Muscle of leg (tissue), 11 donors: ENCODE measurements around the gene SIPA1L2. TPM values are rescaled to one million over a fixed set of nuclear protein-coding genes. Genes with fewer than 3 reads are reported as not detected.

Source experiments
- DNase-seq: peaks from one replicate; pipeline ENCODE4 v3.0.0; 2013
- H3K27ac ChIP-seq: one replicate; pipeline ENCODE4 v1.5.1; 2013; ENCODE audit warnings: mild to moderate bottlenecking, low read length, control low read depth
- H3K27me3 ChIP-seq: one replicate; pipeline ENCODE4 v1.6.1; 2013; ENCODE audit warnings: low read length; ENCODE audit not compliant: control insufficient read depth, insufficient read depth
- H3K36me3 ChIP-seq: one replicate; pipeline ENCODE4 v1.6.1; 2013; ENCODE audit warnings: low read length; ENCODE audit not compliant: control insufficient read depth, insufficient read depth
- H3K4me1 ChIP-seq: one replicate; pipeline ENCODE4 v1.6.1; 2013; ENCODE audit warnings: low read length; ENCODE audit not compliant: control insufficient read depth, insufficient read depth
- H3K4me3 ChIP-seq: one replicate; pipeline ENCODE4 v1.5.1; 2013; ENCODE audit warnings: low read length, control low read depth
- H3K9me3 ChIP-seq: replicated peaks from 2 replicates; pipeline ENCODE4 v1.6.1; 2013; ENCODE audit warnings: low read depth, low read length; ENCODE audit not compliant: control insufficient read depth
- WGBS: methylation state at CpG from one replicate; pipeline ENCODE4 v1.1.5; 2013; ENCODE audit warnings: missing lambda C conversion rate; ENCODE audit not compliant: insufficient coverage; 5-methylcytosine and 5-hydroxymethylcytosine counted together
- polyA plus RNA-seq, 8 donors: library from polyadenylated mRNA; unstranded; fragments of 120-200 nt; gene quantifications; one replicate each; pipeline versions ENCODE4 v1.2.1 to v1.2.3, GENCODE V29; 2013; ENCODE audit warnings: inconsistent platforms in 1 of 8, low replicate concordance in 1 of 8; ENCODE audit not compliant: insufficient read length in 8 of 8, insufficient read depth in 1 of 8
- total RNA-seq: library from RNA; stranded (reverse); fragments of 120-200 nt; gene quantifications from one replicate; pipeline ENCODE4 v1.2.4, GENCODE V29; 2013

Gene SIPA1L2
- total and polyA plus RNA-seq, 9 donors: 23.3 to 32.6 (median 28.7) TPM

DNA sequence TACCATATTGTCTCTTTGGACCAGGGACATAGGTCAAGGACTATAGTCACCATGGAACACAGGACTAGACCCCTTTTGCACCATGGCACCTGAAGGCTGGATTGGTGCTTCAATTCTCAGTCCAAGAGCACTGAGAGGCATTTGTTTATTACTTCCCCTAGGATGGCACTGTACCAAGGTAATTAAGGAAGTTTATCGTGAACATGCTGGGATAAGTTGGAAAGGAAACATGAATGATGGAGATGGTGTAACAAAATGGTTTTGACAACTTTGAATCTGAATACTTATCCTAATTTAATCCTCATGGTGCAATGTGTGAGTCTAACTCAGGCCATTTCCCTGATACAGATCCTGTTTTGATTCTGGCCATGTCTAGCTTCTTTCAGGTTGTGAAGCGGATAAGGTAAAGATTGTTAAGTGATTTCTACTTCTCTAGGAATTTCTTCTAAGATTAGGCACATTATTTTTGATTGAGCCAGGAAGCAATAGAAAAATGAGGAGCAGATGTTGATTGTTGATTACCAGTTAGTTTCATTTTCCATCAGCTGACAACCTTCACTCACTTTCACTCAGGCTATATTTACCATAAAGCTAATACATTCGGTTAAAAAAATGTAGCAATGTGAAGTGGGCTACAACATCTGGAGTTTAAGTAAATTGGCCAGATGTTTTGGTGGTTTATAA, 37.3 kb upstream of the SIPA1L2 start:
- Histone ChIP-seq H3K27me3 (no peaks in the 10 kb centered on the region), H3K4me1 (no peaks in the 10 kb centered on the region), H3K4me3 (no peak overlapping the region), H3K27ac (peak overlapping the region; percentile 66), H3K36me3 (no peaks in the 10 kb centered on the region), H3K9me3 (no peaks in the 10 kb centered on the region)
- WGBS: no CpG with 5 or more reads among the region's 3 CpGs
- no peak for DNase-seq

DNA sequence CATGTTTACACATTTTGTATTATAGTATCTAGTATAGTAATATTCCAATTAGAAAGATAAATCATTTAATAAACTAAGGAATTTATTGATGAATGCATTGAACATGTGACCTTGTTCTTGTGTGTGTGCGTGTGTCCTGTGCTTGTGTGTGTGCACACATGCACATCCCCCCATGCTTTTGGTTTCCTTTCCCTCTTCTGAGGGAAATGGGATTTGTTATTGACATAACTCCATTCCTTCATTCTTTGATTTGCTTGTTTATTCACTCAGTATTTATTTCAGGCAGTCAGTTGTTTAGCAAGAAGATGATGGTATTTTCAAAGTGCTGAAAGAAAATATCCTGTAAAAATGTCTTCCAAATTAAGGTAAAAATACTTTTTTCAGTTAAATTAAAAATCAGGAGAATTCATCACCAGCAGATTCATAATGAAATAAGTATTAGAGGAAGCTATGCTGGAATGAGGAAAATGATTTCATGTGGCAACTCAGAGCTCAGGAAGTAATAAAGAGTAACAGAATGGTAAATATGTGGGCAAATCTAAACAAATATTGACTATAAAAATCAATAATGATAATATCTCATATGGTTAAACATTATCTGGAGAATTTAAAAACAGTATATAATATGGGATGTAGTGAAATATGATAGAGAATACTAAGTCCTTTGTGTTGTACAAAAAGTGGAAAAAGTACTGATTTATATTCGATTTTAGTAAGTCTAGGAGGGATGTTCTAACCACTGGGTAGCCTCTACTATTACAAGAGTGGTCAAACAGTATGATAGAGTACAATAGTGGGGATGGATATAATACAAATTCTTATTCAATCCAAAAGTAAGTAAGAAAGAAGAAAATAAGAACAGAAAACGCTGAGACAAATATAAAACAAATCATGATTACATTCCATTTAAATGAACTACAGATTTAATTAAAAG, 35.2 kb upstream of the SIPA1L2 start:
- no peak for DNase-seq
- Histone ChIP-seq H3K27ac (no peak overlapping the region), H3K36me3 (no peaks in the 10 kb centered on the region), H3K27me3 (no peaks in the 10 kb centered on the region), H3K4me1 (no peaks in the 10 kb centered on the region), H3K9me3 (no peaks in the 10 kb centered on the region), H3K4me3 (no peak overlapping the region)
- WGBS: 100% methylated on average over 1 of the region's 3 CpGs

DNA sequence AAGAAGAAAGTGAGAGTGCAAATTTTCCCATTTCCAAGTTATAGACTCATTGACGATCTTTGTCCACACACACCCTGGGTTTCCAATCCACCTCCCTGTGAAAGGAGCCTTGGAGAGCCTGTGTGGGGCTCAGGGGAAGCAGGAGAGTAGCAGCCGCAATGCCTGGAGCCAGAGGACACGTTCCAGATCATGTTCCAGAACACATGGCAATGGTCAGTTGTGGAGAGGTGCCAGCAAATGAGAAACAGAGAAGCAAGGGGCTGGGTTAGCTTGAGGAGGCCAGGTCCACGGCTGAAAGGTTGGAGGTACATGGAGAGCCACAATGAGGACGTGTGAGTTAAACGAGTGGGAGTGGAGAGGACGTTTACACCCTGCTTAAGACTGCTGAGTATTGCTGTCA, 33.0 kb upstream of the SIPA1L2 start:
- no peaks in the 10 kb centered on the region for H3K4me1 ChIP-seq
- H3K27ac ChIP-seq: no peak overlapping the region
- no peak overlapping the region for H3K4me3 ChIP-seq
- no peaks in the 10 kb centered on the region for H3K36me3 ChIP-seq
- DNase-seq: peak; percentile 25
- 57% methylated on average over 6 of the region's 7 CpGs for WGBS
- no peaks in the 10 kb centered on the region for H3K9me3 ChIP-seq
- H3K27me3 ChIP-seq: no peaks in the 10 kb centered on the region

DNA sequence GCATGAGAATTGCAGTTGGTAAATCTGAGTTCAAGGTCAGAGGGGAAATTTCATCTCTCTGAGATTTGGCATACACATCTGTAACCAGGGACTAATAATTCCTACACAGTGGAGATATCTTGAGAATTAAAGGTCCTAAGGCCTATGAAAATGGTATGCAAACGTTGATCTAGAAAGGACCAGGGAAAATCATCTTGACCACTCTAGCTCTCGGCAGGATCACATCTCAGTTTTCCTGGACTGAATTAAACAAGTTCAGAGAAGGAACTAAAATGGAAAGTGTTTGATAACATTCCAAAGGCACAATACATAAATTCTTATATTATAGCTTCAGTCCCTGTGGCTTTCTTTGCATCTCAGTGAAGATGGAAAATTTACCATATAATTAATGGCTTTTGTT, 28.5 kb upstream of the SIPA1L2 start:
- Histone ChIP-seq H3K27ac (peak overlapping the region; percentile 30), H3K9me3 (no peaks in the 10 kb centered on the region), H3K4me3 (no peak overlapping the region), H3K36me3 (no peaks in the 10 kb centered on the region), H3K4me1 (peaks cover 7% of the 10 kb centered on the region), H3K27me3 (no peaks in the 10 kb centered on the region)
- DNase-seq: peak; percentile 76
- no CpG with 5 or more reads among the region's 2 CpGs for WGBS

DNA sequence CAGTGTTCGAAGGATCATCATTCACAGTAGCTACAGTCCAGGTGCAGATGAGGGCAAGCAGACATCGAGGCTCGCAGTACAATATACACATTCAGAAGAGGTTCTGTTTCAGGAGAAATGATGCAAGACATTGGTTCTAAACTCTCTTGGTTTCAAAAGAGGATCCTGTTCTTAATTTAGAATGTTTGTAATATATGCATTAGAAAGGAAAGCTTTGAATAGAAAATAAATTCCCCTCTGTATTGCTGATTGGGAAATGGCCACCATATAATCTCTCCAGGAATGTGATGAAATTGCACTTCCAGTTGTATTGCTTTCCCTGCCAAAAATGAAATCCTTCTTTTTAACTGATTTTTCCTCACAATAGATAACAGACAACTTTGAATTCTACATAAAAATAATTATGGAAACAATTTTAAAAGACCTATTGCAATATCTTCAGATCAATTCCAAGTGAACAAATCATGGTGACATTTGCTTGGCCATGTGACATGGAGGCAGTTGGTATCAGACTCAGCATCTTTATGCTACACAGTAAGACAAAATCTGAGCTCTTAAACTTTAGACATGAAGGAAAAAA, 27.6 kb upstream of the SIPA1L2 start:
- H3K4me3 ChIP-seq: no peak overlapping the region
- H3K27ac ChIP-seq: no peak overlapping the region
- peak; percentile 37 for DNase-seq
- no peaks in the 10 kb centered on the region for H3K27me3 ChIP-seq
- WGBS: no CpG with 5 or more reads among the region's 3 CpGs
- H3K36me3 ChIP-seq: no peaks in the 10 kb centered on the region
- peaks cover 7% of the 10 kb centered on the region for H3K4me1 ChIP-seq
- H3K9me3 ChIP-seq: no peaks in the 10 kb centered on the region

DNA sequence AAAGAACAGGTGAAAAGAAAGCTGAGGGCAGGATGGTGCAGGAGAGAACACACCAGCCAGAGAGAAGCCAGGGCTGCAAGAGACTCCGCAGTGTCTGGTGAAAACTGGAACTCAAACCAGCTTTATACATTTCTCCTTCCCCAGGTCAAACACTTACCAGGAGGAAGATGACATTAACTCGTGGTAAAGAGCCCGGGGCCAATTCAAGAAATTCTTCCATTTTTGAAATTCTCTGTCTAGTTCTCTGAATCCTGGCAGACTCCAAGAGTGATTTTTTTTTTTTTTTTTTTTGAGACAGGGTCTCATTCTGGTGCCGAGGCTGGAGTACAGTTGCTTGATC, 25.8 kb upstream of the SIPA1L2 start:
- H3K4me1 ChIP-seq: peaks cover 7% of the 10 kb centered on the region
- no peak overlapping the region for H3K27ac ChIP-seq
- H3K36me3 ChIP-seq: no peaks in the 10 kb centered on the region
- WGBS: 100% methylated on average over 1 of the region's 4 CpGs
- no peaks in the 10 kb centered on the region for H3K9me3 ChIP-seq
- DNase-seq: no peak
- no peak overlapping the region for H3K4me3 ChIP-seq
- no peaks in the 10 kb centered on the region for H3K27me3 ChIP-seq

DNA sequence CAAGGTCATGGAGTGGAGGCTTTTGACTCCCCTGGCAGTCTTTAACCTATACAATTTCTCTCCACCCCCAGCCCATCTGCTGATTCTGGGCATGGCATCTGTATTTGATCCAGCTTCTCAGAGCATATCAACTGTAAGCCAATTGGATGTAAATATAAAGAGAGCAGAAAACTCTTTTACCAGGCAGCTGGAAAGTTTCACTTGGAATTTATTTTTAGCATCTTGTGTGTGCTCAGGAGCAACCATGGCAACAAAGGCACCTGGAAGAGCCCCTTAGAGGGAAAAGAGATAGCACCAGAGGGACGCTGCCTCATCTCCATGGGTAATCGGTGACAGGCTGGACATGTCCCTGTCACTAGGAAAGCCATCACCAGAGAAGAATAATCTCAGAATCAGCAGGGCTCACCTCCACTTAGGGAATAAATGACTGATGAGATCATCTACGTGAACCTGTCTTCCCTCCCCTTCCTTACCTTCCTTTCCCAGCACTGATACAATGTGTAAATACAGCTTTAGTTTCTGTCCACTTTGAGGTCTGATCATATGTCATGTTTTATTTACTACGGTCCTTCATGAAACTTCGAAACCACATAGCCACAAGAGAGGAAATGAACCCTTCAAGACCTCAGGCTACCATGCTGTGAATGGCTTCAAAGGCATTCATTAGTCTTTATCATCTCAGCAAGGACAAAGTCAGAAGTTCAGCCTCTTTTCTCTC, 25.3 kb upstream of the SIPA1L2 start:
- Histone ChIP-seq H3K27me3 (no peaks in the 10 kb centered on the region), H3K9me3 (no peaks in the 10 kb centered on the region), H3K4me3 (no peak overlapping the region), H3K4me1 (peaks cover 7% of the 10 kb centered on the region), H3K27ac (no peak overlapping the region), H3K36me3 (no peaks in the 10 kb centered on the region)
- DNase-seq: peak; percentile 79
- WGBS: no CpG with 5 or more reads among the region's 5 CpGs

DNA sequence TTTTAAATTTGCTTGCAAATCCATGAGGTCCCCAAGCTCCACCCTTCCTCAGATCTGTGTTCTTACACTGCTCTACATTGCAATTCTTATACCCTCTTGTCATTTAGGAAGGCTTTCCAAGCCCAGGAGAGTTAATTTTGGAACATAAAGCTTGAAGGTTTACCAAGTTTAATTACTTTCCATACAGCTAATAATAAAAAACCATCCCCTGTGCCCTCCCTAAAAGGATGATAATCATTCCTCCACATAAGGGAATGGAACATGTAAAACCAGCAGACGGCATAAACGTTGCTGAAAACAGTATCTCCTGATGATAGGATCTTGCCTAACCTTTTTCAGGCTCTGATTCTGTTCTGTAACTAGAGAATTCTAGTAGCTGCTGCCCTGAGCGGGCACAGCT, 23.9 kb upstream of the SIPA1L2 start:
- no peaks in the 10 kb centered on the region for H3K36me3 ChIP-seq
- H3K9me3 ChIP-seq: no peaks in the 10 kb centered on the region
- no peak overlapping the region for H3K27ac ChIP-seq
- H3K27me3 ChIP-seq: no peaks in the 10 kb centered on the region
- H3K4me3 ChIP-seq: no peak overlapping the region
- DNase-seq: no peak
- whole genome bisulfite sequencing: 67% methylated on average over 2 of the region's 3 CpGs
- peaks cover 7% of the 10 kb centered on the region for H3K4me1 ChIP-seq

DNA sequence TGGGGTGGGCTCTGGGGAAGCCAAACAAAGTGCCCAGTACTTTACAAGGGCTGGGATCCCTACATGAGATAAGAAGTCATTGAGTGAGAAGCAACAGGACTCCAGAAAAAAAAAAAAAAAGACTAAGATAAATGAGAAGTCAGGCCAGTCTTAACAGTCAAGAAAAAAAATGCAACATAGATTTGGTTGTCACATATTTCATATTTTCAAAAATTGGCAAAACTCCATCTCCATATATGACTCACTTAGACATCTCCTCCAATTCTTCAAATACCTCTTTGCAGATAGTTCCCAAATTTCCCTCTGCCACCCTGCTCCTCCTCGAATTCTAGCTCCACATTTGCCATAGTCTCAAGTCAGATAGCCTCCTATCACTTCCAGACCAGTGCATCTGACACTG, 20.9 kb upstream of the SIPA1L2 start:
- no peak for DNase-seq
- Histone ChIP-seq H3K9me3 (no peaks in the 10 kb centered on the region), H3K4me3 (no peak overlapping the region), H3K27me3 (no peaks in the 10 kb centered on the region), H3K4me1 (peaks cover 7% of the 10 kb centered on the region), H3K27ac (no peak overlapping the region), H3K36me3 (no peaks in the 10 kb centered on the region)
- WGBS: 100% methylated on average over 1 of the region's 1 CpG

DNA sequence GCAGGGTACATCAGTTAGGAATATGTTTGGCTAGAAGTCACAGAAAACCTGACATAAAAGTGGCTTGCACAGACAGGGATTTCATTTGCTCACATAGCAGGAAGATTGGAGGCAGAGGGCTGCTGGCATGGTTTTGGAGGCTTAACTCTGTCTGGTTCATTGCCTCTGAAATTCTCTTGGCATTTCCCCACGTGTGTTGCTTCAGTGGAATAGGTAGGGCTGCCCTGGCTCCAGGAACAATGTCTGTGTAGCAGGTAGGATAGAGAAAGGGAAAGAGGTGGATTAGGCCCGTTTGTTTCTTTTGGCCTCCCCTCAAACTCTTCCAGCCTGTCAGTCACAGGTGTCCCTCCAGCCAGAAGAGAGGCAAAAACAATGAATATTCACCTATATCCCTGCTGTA, 20.5 kb upstream of the SIPA1L2 start:
- no peaks in the 10 kb centered on the region for H3K9me3 ChIP-seq
- H3K4me1 ChIP-seq: peaks cover 4% of the 10 kb centered on the region
- DNase-seq: no peak
- no peaks in the 10 kb centered on the region for H3K36me3 ChIP-seq
- H3K4me3 ChIP-seq: no peak overlapping the region
- H3K27me3 ChIP-seq: no peaks in the 10 kb centered on the region
- no CpG with 5 or more reads among the region's 2 CpGs for WGBS
- H3K27ac ChIP-seq: no peak overlapping the region
